Activated CD4-positive, alpha-beta T cell treated with anti-CD3 and anti-CD28 coated beads, Interleukin-2, amount 10 ng/mL, durations not matched to agents 24 days and 14 days (primary cell): ENCODE measurements around the gene VWA8. TPM values are rescaled to one million over a fixed set of nuclear protein-coding genes. Genes with fewer than 3 reads are reported as not detected.

Experiments
- DNase-seq: peaks from one replicate; pipeline ENCODE4 v3.0.0; 2022
- H3K27ac Mint-ChIP-seq: one replicate; pipeline ENCODE4 v1.8.0; 2022; ENCODE audit warnings: mild to moderate bottlenecking, mixed read lengths
- H3K27me3 Mint-ChIP-seq: one replicate; pipeline ENCODE4 v1.8.0; 2022; ENCODE audit warnings: mixed read lengths
- H3K36me3 Mint-ChIP-seq: one replicate; pipeline ENCODE4 v1.8.0; 2022; ENCODE audit warnings: low read depth, mild to moderate bottlenecking, mixed read lengths
- H3K4me1 Mint-ChIP-seq: one replicate; pipeline ENCODE4 v1.8.0; 2021; ENCODE audit warnings: mixed read lengths
- H3K4me3 Mint-ChIP-seq: one replicate; pipeline ENCODE4 v1.8.0; 2022; ENCODE audit warnings: mild to moderate bottlenecking, moderate library complexity, mixed read lengths
- H3K9me3 Mint-ChIP-seq: one replicate; pipeline ENCODE4 v1.8.0; 2021; ENCODE audit warnings: mixed read lengths
- intact Hi-C: fragments of 100-400 bp; cut with micrococcal nuclease; formaldehyde crosslinking; loops from one replicate; pipeline ENCODE4 v1.15.1; 2023
- total RNA-seq: library from RNA; stranded (reverse); gene quantifications from 2 replicates; pipeline ENCODE4 v1.2.3, GENCODE V29; 2022

VWA8 gene
- total RNA-seq, 1 donor from 2014 or later = 28.4 TPM

- Mint-ChIP-seq H3K36me3 (peaks cover 9% of the 10 kb centered on the region), H3K27ac (no peak overlapping the region), H3K27me3 (no peaks in the 10 kb centered on the region), H3K9me3 (no peaks in the 10 kb centered on the region), H3K4me1 (no peaks in the 10 kb centered on the region), H3K4me3 (no peak overlapping the region)
- DNase-seq = no peak
- intact Hi-C loops = no loop called here
These were observed 263.3 kb downstream of the VWA8 start for GRCh38 chr13:41697578-41697977.

- no peaks in the 10 kb centered on the region for H3K27me3 Mint-ChIP-seq
- intact Hi-C loops = no loop called here
- no peak overlapping the region for H3K4me3 Mint-ChIP-seq
- no peak for DNase-seq
- no peaks in the 10 kb centered on the region for H3K4me1 Mint-ChIP-seq
- peaks cover 10% of the 10 kb centered on the region for H3K36me3 Mint-ChIP-seq
- H3K9me3 Mint-ChIP-seq = no peaks in the 10 kb centered on the region
- no peak overlapping the region for H3K27ac Mint-ChIP-seq
These were observed 264.5 kb downstream of the VWA8 start for GRCh38 chr13:41696163-41697003.

DNA sequence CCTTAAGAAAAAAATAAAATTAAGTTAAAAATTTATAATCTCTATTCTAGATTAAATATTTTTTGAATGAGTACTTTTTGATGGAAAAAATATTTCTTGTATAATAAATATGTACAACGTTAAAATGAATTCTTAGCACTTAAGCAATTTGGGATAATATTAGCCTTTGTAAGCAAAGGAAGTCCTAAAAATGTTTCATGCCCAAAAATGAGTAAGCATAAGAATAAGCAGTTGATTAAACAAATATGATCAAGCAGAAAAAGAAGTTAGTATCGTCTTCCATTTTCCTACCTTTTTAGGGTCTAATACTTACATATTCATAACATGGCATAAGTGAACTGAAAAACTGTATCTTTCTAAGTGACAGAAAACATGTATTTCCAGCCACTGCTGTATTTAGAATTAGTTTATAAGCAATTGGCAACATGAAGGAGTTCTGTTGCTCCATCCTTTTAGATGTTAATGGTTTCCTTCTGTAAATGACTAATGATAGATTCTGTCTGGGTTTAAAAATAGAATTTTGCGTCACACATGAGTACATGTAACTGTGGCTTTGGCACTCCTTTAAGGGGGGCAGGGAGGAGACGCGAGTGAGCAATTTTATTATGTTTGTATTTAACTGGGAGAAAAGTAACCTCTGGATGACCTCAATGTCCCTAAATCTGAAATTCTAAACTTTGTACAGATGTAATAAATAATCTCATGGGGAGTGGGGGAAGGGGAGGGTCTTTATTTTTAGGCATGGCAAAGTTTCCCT, 266.2 kb downstream of the VWA8 start:
- intact Hi-C loops = no loop called here
- DNase-seq = no peak
- H3K4me3 Mint-ChIP-seq = no peak overlapping the region
- H3K36me3 Mint-ChIP-seq = peaks cover 16% of the 10 kb centered on the region
- H3K27ac Mint-ChIP-seq = no peak overlapping the region
- H3K4me1 Mint-ChIP-seq = no peaks in the 10 kb centered on the region
- H3K9me3 Mint-ChIP-seq = no peaks in the 10 kb centered on the region
- no peaks in the 10 kb centered on the region for H3K27me3 Mint-ChIP-seq

GRCh38 chr13:41693434-41693833, 267.5 kb downstream of the VWA8 start:
- Mint-ChIP-seq H3K9me3 (no peaks in the 10 kb centered on the region), H3K4me3 (no peak overlapping the region), H3K4me1 (no peaks in the 10 kb centered on the region), H3K36me3 (peaks cover 18% of the 10 kb centered on the region), H3K27me3 (no peaks in the 10 kb centered on the region), H3K27ac (no peak overlapping the region)
- intact Hi-C loops = no loop called here
- DNase-seq = no peak

DNA sequence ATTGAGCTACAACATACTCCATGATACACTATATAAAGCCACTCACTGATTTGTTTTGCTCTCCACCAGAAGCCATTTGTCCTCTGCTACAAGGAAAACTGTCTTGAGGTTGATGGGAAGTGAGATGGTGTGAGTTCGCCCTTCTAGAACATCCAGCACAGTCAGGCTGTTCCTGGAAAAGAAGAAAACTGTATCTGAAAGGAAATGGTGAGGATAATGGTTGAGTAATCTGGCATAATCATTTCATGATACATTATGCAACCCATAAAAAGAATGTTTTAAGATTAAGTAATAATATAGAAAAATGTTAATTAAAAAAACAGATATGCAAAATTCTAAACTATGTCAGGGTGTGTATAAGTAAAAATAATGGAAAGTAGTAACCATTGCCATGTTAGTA, 269.6 kb downstream of the VWA8 start:
- intact Hi-C loops = no loop called here
- no peaks in the 10 kb centered on the region for H3K27me3 Mint-ChIP-seq
- DNase-seq = no peak
- no peak overlapping the region for H3K4me3 Mint-ChIP-seq
- peaks cover 20% of the 10 kb centered on the region for H3K36me3 Mint-ChIP-seq
- H3K27ac Mint-ChIP-seq = no peak overlapping the region
- no peaks in the 10 kb centered on the region for H3K4me1 Mint-ChIP-seq
- no peaks in the 10 kb centered on the region for H3K9me3 Mint-ChIP-seq

DNA sequence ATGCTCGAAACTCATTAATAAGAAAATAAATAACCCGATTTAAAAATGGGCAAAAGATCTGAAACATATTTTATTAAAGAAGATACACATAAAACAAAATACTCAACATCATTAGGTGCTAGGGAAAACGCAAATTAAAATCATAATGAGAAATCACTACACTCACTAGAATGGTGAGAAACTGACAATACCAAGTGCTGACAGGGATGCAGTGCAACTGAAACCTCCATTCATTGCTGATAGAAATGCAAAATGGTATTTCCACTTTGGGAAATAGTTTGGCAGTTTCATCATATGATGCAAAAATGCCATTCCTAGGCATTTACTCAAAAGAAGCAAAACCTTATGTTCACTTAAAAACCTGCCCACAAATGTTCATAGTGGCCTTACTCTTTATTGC, 278.1 kb downstream of the VWA8 start:
- no peak for DNase-seq
- Mint-ChIP-seq H3K36me3 (peaks cover 18% of the 10 kb centered on the region), H3K4me1 (no peaks in the 10 kb centered on the region), H3K27ac (no peak overlapping the region), H3K9me3 (no peaks in the 10 kb centered on the region), H3K4me3 (no peak overlapping the region), H3K27me3 (no peaks in the 10 kb centered on the region)
- intact Hi-C loops = no loop called here

DNA sequence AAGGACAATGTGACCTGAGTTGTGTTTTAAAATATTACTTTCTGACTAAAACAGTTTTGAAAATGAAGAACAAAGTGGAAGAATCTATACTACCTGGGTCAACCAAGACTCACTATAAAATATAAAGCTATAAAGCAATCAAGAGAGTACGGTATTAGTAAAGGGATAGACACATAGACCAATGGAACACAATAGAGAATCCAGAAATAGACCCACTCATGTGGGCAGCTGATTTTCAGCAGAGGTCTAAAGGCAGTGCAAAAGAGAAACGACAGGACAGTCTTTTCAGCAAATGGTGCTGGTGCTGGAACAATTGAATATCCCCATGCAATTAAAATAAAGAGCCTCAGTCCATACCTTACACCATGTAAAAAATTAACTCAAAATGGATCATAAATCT, 278.9 kb downstream of the VWA8 start:
- no peak for DNase-seq
- H3K36me3 Mint-ChIP-seq = peaks cover 18% of the 10 kb centered on the region
- H3K27ac Mint-ChIP-seq = no peak overlapping the region
- no peaks in the 10 kb centered on the region for H3K9me3 Mint-ChIP-seq
- intact Hi-C loops = no loop called here
- H3K4me3 Mint-ChIP-seq = no peak overlapping the region
- H3K27me3 Mint-ChIP-seq = no peaks in the 10 kb centered on the region
- H3K4me1 Mint-ChIP-seq = no peaks in the 10 kb centered on the region

DNA sequence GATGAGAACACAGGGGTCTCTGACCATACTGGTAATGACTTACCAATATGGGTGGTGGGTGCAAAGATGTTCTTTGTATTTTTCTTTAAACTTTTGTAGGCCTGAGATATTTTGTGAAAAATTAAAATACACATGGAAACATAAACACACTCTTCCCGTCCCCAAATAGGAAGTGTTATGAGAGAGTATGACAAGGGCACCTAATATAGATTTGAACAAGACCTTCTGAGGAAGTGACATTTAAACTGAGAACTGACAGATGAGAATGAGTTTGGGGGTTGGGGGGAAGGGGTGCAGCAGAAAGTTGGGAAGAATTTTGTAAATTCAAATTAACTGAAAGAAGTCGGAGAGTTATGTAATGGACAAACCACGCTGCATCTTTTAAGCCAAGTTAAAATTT, 279.3 kb downstream of the VWA8 start:
- H3K27ac Mint-ChIP-seq = no peak overlapping the region
- peaks cover 16% of the 10 kb centered on the region for H3K36me3 Mint-ChIP-seq
- no peak for DNase-seq
- H3K4me1 Mint-ChIP-seq = no peaks in the 10 kb centered on the region
- H3K4me3 Mint-ChIP-seq = no peak overlapping the region
- intact Hi-C loops = no loop called here
- H3K9me3 Mint-ChIP-seq = no peaks in the 10 kb centered on the region
- no peaks in the 10 kb centered on the region for H3K27me3 Mint-ChIP-seq

DNA sequence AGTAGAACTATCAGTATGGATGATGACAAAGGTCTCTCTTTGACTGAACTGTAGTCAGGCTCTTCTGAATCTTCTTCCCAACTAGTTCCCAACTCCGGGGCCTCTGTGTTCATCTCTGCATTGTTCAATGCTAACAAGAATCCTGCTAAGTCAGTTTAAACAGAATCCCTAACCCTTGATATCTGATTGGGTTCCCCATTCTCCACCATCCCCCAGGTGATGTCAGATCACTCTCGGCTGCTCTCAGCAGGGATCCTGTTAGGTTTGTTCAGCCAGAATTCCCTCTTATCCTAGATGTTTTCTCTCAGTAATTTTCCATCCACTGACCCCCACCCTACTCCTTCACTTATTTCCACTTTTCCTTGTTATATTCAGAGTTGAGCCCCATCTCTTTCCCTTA, 280.0 kb downstream of the VWA8 start:
- intact Hi-C loops = no loop called here
- H3K9me3 Mint-ChIP-seq = no peaks in the 10 kb centered on the region
- no peak for DNase-seq
- H3K36me3 Mint-ChIP-seq = peaks cover 16% of the 10 kb centered on the region
- H3K27me3 Mint-ChIP-seq = no peaks in the 10 kb centered on the region
- no peak overlapping the region for H3K27ac Mint-ChIP-seq
- H3K4me1 Mint-ChIP-seq = no peaks in the 10 kb centered on the region
- no peak overlapping the region for H3K4me3 Mint-ChIP-seq

DNA sequence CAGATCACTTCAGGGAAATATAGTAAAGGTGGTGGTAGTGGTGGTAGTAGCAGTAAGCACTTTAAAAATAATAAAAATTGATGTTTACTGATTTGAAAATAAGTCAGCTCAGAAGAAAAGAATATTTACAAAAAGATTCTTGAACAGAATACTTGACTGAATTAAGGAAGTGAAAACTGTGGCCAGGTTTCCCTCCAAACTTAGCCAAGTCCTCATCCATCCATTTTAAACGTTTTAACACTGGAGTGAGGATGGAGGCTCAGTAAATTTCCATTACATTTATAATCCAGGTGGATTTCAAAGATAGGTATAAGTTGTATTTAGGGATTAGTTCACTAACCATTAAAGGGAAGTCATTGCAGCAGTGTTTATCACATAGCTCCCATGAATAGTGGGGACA, 282.1 kb downstream of the VWA8 start:
- H3K9me3 Mint-ChIP-seq = no peaks in the 10 kb centered on the region
- intact Hi-C loops = no loop called here
- no peak for DNase-seq
- no peaks in the 10 kb centered on the region for H3K27me3 Mint-ChIP-seq
- H3K4me3 Mint-ChIP-seq = no peak overlapping the region
- H3K27ac Mint-ChIP-seq = no peak overlapping the region
- peaks cover 16% of the 10 kb centered on the region for H3K36me3 Mint-ChIP-seq
- no peaks in the 10 kb centered on the region for H3K4me1 Mint-ChIP-seq

- Mint-ChIP-seq H3K36me3 (peaks cover 11% of the 10 kb centered on the region), H3K9me3 (no peaks in the 10 kb centered on the region), H3K27ac (no peak overlapping the region), H3K27me3 (no peaks in the 10 kb centered on the region), H3K4me1 (no peaks in the 10 kb centered on the region), H3K4me3 (no peak overlapping the region)
- DNase-seq = no peak
- intact Hi-C loops = no loop called here
These were observed 282.7 kb downstream of the VWA8 start for GRCh38 chr13:41678249-41678648.

DNA sequence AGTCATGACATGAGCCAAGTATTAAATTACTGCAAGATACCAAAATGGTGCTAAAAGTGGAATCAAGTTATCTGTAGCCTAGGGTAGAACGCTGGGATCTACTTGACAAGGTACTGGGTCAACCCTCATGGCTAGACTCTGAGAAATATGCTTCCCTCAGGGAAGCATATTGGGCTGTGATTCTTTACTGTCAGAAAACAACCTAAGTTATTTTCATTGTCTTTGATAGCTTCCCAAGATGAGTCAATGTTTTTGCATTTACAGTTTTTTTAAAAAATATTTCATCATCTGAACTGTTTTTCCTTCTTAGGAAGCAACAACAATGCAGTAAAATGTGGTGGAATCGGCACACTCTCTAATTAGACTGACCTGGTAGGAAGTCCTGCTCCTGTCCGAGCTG, 285.6 kb downstream of the VWA8 start:
- peaks cover 3% of the 10 kb centered on the region for H3K36me3 Mint-ChIP-seq
- H3K27me3 Mint-ChIP-seq = no peaks in the 10 kb centered on the region
- H3K4me3 Mint-ChIP-seq = no peak overlapping the region
- intact Hi-C loops = no loop called here
- no peaks in the 10 kb centered on the region for H3K9me3 Mint-ChIP-seq
- no peaks in the 10 kb centered on the region for H3K4me1 Mint-ChIP-seq
- H3K27ac Mint-ChIP-seq = no peak overlapping the region
- no peak for DNase-seq

- Mint-ChIP-seq H3K36me3 (peaks cover 3% of the 10 kb centered on the region), H3K27ac (no peak overlapping the region)
These were observed 286.7 kb downstream of the VWA8 start for GRCh38 chr13:41674246-41674645.

DNA sequence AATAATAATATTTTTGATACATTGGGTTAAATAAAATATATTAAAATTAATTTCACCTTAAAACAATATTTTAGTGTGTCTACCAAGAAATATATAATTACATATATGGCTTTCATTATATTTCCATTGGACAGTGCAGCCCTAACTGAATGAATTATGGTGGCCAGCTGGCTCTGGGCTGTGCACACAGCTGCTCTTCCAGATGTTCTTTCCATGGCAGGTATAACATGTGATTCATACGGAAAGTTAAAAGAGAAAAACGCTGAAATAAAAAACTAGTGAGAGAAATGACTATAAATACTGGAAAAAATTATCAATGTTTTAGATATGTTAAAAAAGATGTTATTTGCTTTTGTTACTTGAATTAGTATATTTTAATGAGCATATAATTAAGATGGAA, 287.3 kb downstream of the VWA8 start:
- intact Hi-C loops = no loop called here
- peaks cover 3% of the 10 kb centered on the region for H3K36me3 Mint-ChIP-seq
- H3K27me3 Mint-ChIP-seq = no peaks in the 10 kb centered on the region
- H3K9me3 Mint-ChIP-seq = no peaks in the 10 kb centered on the region
- no peaks in the 10 kb centered on the region for H3K4me1 Mint-ChIP-seq
- no peak for DNase-seq
- H3K4me3 Mint-ChIP-seq = no peak overlapping the region
- no peak overlapping the region for H3K27ac Mint-ChIP-seq

More at GRCh38 chr13:41674246-41674645, 286.7 kb downstream of the VWA8 start:
- Mint-ChIP-seq H3K27me3 (no peaks in the 10 kb centered on the region), H3K4me3 (no peak overlapping the region), H3K4me1 (no peaks in the 10 kb centered on the region), H3K9me3 (no peaks in the 10 kb centered on the region)
- intact Hi-C loops = no loop called here
- no peak for DNase-seq
